ENCODE results near the gene MCIDAS.

GRCh38 chr5:55180016-55180415 lies 47.1 kb downstream of the MCIDAS start:
- TF ChIP-seq SIN3A (IDR thresholded peaks at IDR 0.05; ENCODE audit: borderline replicate concordance, insufficient read depth, low read length): no peak
- TF ChIP-seq POLR2AphosphoS5 (IDR thresholded peaks at IDR 0.05; ENCODE audit: low read depth, low read length): no peak

All from PFSK-1 (cell line).